H1 (cell line): ENCODE results near the gene SYNJ2. TPM values are rescaled to one million over a fixed set of nuclear protein-coding genes. Genes with fewer than 3 reads are reported as not detected.

Experiments
- CTCF ChIA-PET: fragments of 300-600 bp; sonication (Branson Sonifier 250); formaldehyde crosslinking; loops from one replicate; lab custom pipeline; 2021; ENCODE audit not compliant: partially characterized antibody; lab: Charles Lee
- POLR2A ChIA-PET: fragments of 300-600 bp; sonication (Branson Sonifier 250); formaldehyde crosslinking; loops from one replicate; lab custom pipeline; 2021; ENCODE audit warnings: inconsistent platforms; ENCODE audit not compliant: partially characterized antibody; lab: Charles Lee
- DNase-seq, 2 experiments: peaks; one replicate each; pipeline versions ENCODE4 v3.0.0 to v3.0.0-alpha.2; 2010 to 2022; ENCODE audit warnings: low spot score in 2 of 2, low read depth in 1 of 2, mixed read lengths in 1 of 2
- FAIRE-seq: peaks from 2 replicates; lab custom pipeline; 2011; peaks lifted over from hg19 to GRCh38; lab: Jason Lieb, UNC
- H2AFZ ChIP-seq: 2 replicates; pipeline ENCODE4 v1.8.1; 2012; ENCODE audit warnings: low read length, inconsistent platforms
- H2AK5ac ChIP-seq: 2 replicates; pipeline ENCODE4 v1.6.1; 2013; ENCODE audit warnings: low read depth, low read length
- H2BK120ac ChIP-seq: replicated peaks from 2 replicates; pipeline ENCODE3; 2013; ENCODE audit warnings: low read depth, low read length, inconsistent platforms
- H2BK12ac ChIP-seq: 2 replicates; pipeline ENCODE4 v1.6.1; 2013; ENCODE audit warnings: low read depth, low read length
- H2BK15ac ChIP-seq: 2 replicates; pipeline ENCODE4 v1.6.1; 2013; ENCODE audit warnings: low read length
- H2BK20ac ChIP-seq: 2 replicates; pipeline ENCODE4 v1.6.1; 2013; ENCODE audit warnings: low read length
- H2BK5ac ChIP-seq: 2 replicates; pipeline ENCODE4 v1.6.1; 2013; ENCODE audit warnings: low read depth, low read length
- H3K14ac ChIP-seq: 2 replicates; pipeline ENCODE4 v1.6.1; 2013; ENCODE audit warnings: inconsistent platforms; ENCODE audit not compliant: insufficient read length
- H3K18ac ChIP-seq: 2 replicates; pipeline ENCODE4 v1.6.1; 2013; ENCODE audit warnings: low read length; ENCODE audit errors: extremely low read depth
- H3K23ac ChIP-seq: 2 replicates; pipeline ENCODE4 v1.6.1; 2013; ENCODE audit warnings: inconsistent platforms; ENCODE audit not compliant: insufficient read length
- H3K23me2 ChIP-seq: 2 replicates; pipeline ENCODE4 v1.6.1; 2013; ENCODE audit warnings: low read depth, low read length
- H3K27ac ChIP-seq: 2 replicates; pipeline ENCODE4 v1.6.1; 2011; ENCODE audit warnings: low read depth, low read length, inconsistent platforms
- H3K27me3 ChIP-seq, 4 experiments: replicated peaks in 1 of 4; 1 replicate in 1 of 4; 2 replicates in 3 of 4; pipeline versions ENCODE4 v1.6.1 to v1.8.1; 2011 to 2013; ENCODE audit warnings: low read length in 3 of 4, mild to moderate bottlenecking in 3 of 4, inconsistent platforms in 2 of 4, mixed read lengths in 2 of 4, moderate library complexity in 1 of 4; ENCODE audit not compliant: control insufficient read depth in 3 of 4, insufficient read depth in 3 of 4; ENCODE audit errors: extremely low read depth in 1 of 4
- H3K36me3 ChIP-seq, 4 experiments: 2 replicates each; pipeline versions ENCODE4 v1.6.1 to v1.8.1; 2011 to 2013; ENCODE audit warnings: mild to moderate bottlenecking in 4 of 4, low read length in 3 of 4, moderate library complexity in 2 of 4, control low read depth in 1 of 4, inconsistent platforms in 1 of 4; ENCODE audit not compliant: insufficient read depth in 4 of 4, control insufficient read depth in 2 of 4
- H3K4ac ChIP-seq: replicated peaks from 2 replicates; pipeline ENCODE3; 2013; ENCODE audit warnings: low read length, low read depth, mixed read lengths, inconsistent platforms; ENCODE audit not compliant: insufficient read length
- H3K4me1 ChIP-seq, 4 experiments: replicated peaks in 1 of 4; 1 replicate in 1 of 4; 2 replicates in 3 of 4; pipeline versions ENCODE4 v1.6.1 to v1.8.1; 2011 to 2013; ENCODE audit warnings: low read length in 3 of 4, inconsistent platforms in 2 of 4, mixed read lengths in 1 of 4; ENCODE audit not compliant: insufficient read depth in 4 of 4, control insufficient read depth in 3 of 4
- H3K4me2 ChIP-seq, 2 experiments: 2 replicates each; pipeline versions ENCODE4 v1.6.1 to v1.8.1; 2011 to 2013; ENCODE audit warnings: low read depth in 2 of 2, low read length in 2 of 2, control low read depth in 1 of 2, inconsistent platforms in 1 of 2, mild to moderate bottlenecking in 1 of 2; ENCODE audit not compliant: insufficient read depth in 1 of 2
- H3K4me3 ChIP-seq, 4 experiments: fragments of 200-600, 300-600 bp in 1 of 4; sonication (generic), shearing (Covaris generic), sonication (Bioruptor Twin) in 1 of 4; 2 replicates each; pipeline versions ENCODE4 v1.5.1 to v1.8.1; 2011 to 2016; ENCODE audit warnings: low read length in 4 of 4, low read depth in 3 of 4, control low read depth in 2 of 4, inconsistent platforms in 2 of 4, mild to moderate bottlenecking in 2 of 4, mixed read lengths in 1 of 4, moderate library complexity in 1 of 4; ENCODE audit not compliant: insufficient read depth in 2 of 4; ENCODE audit errors: extremely low read depth in 1 of 4
- H3K56ac ChIP-seq: replicated peaks from 2 replicates; pipeline ENCODE3; 2013; ENCODE audit warnings: low read depth, mild to moderate bottlenecking, mixed read lengths, low read length, inconsistent platforms; ENCODE audit not compliant: insufficient read length
- H3K79me1 ChIP-seq: 2 replicates; pipeline ENCODE4 v1.6.1; 2013; ENCODE audit warnings: low read depth, low read length, control low read depth
- H3K79me2 ChIP-seq, 2 experiments: 2 replicates each; pipeline versions ENCODE4 v1.6.1 to v1.8.1; 2012 to 2013; ENCODE audit warnings: low read length in 2 of 2, mild to moderate bottlenecking in 2 of 2, inconsistent platforms in 1 of 2; ENCODE audit not compliant: insufficient read depth in 2 of 2, control insufficient read depth in 1 of 2
- H3K9ac ChIP-seq, 4 experiments: replicated peaks in 1 of 4; 1 replicate in 1 of 4; 2 replicates in 3 of 4; pipeline versions ENCODE4 v1.6.1 to v1.8.1; 2011 to 2013; ENCODE audit warnings: low read depth in 3 of 4, low read length in 3 of 4, control low read depth in 2 of 4, mild to moderate bottlenecking in 2 of 4, moderate library complexity in 2 of 4, inconsistent platforms in 1 of 4; ENCODE audit errors: extremely low read depth in 1 of 4
- H3K9me3 ChIP-seq, 2 experiments: 2 replicates each; pipeline versions ENCODE4 v1.6.1 to v1.8.1; 2012 to 2013; ENCODE audit warnings: mild to moderate bottlenecking in 2 of 2, moderate library complexity in 2 of 2, control low read depth in 1 of 2, inconsistent platforms in 1 of 2, low read depth in 1 of 2, low read length in 1 of 2, mixed read lengths in 1 of 2; ENCODE audit not compliant: insufficient read depth in 2 of 2
- H4K20me1 ChIP-seq, 2 experiments: replicated peaks in 1 of 2; 2 replicates each; pipeline versions ENCODE3 to v1.8.1; 2011 to 2013; ENCODE audit warnings: inconsistent platforms in 2 of 2, low read length in 2 of 2, mild to moderate bottlenecking in 1 of 2; ENCODE audit not compliant: insufficient read depth in 2 of 2, control insufficient read depth in 1 of 2
- H4K5ac ChIP-seq: 2 replicates; pipeline ENCODE4 v1.6.1; 2013; ENCODE audit warnings: low read length, low read depth, mixed read lengths, inconsistent platforms; ENCODE audit not compliant: insufficient read length
- H4K8ac ChIP-seq: 2 replicates; pipeline ENCODE4 v1.8.0; 2013; ENCODE audit warnings: mild to moderate bottlenecking, moderate library complexity, low read length, inconsistent platforms; ENCODE audit not compliant: insufficient read depth; ENCODE audit errors: extremely low read depth
- H4K91ac ChIP-seq: replicated peaks from 2 replicates; pipeline ENCODE3; 2013; ENCODE audit warnings: low read length, mixed read lengths, inconsistent platforms; ENCODE audit not compliant: insufficient read length
- CBX5 ChIP-seq: fragments of 300-800, 300-1000 bp; sonication (generic); IDR thresholded peaks from 2 replicates; pipeline ENCODE4 v1.7.1; 2016; ENCODE audit warnings: antibody characterized with exemption, low read length, low read depth
- EP300 ChIP-seq, 2 experiments: IDR thresholded peaks; 1 replicate in 1 of 2; 2 replicates in 1 of 2; pipeline ENCODE4 v1.6.1; 2011 to 2012; ENCODE audit warnings: low read depth in 2 of 2, low read length in 2 of 2, mild to moderate bottlenecking in 2 of 2, borderline replicate concordance in 1 of 2, inconsistent platforms in 1 of 2, moderate library complexity in 1 of 2
- HDAC2 ChIP-seq, 2 experiments: fragments of 300-600 bp in 1 of 2; sonication (generic) in 1 of 2; IDR thresholded peaks; 2 replicates each; pipeline ENCODE4 v1.6.1; 2011 to 2012; ENCODE audit warnings: low read depth in 2 of 2, low read length in 2 of 2, mild to moderate bottlenecking in 2 of 2, moderate library complexity in 2 of 2, borderline replicate concordance in 1 of 2, inconsistent platforms in 1 of 2
- NRF1 ChIP-seq: IDR thresholded peaks from 2 replicates; pipeline ENCODE4 v1.6.1; 2011; ENCODE audit warnings: mild to moderate bottlenecking, low read depth, low read length, improper control_type of control experiment
- TAF1 ChIP-seq: IDR thresholded peaks from 2 replicates; pipeline ENCODE4 v1.6.1; 2011; ENCODE audit warnings: mild to moderate bottlenecking, low read depth, low read length
- TBP ChIP-seq: IDR thresholded peaks from 2 replicates; pipeline ENCODE4 v1.6.1; 2011; ENCODE audit warnings: low read depth, low read length, improper control_type of control experiment
- TCF12 ChIP-seq: IDR thresholded peaks from 2 replicates; pipeline ENCODE4 v1.6.1; 2011; ENCODE audit warnings: low read depth, mild to moderate bottlenecking, low read length
- WGBS, 2 experiments: shearing (Covaris generic) in 1 of 2; methylation state at CpG; one replicate each; pipeline versions ENCODE4 v1.1.6 to v1.1.7; 2013 to 2015; ENCODE audit warnings: low lambda C conversion rate in 2 of 2, mixed read lengths in 2 of 2, inconsistent platforms in 1 of 2, low coverage in 1 of 2, missing lambda C conversion rate in 1 of 2; ENCODE audit not compliant: insufficient replicate concordance in 2 of 2, insufficient coverage in 1 of 2, insufficient read length in 1 of 2; ENCODE audit errors: extremely low coverage in 1 of 2, missing lambda C conversion rate in 1 of 2; 5-methylcytosine and 5-hydroxymethylcytosine counted together
- polyA plus RNA-seq, 7 experiments: library from polyadenylated mRNA; depleted of rRNA in 3 of 7; stranded (reverse) in 5 of 7; unstranded in 2 of 7; fragments of >200 nt in 5 of 7; fragments of 200-250 nt in 2 of 7; gene quantifications; 1 replicate in 5 of 7; 2 replicates in 1 of 7; 4 replicates in 1 of 7; pipeline versions ENCODE4 v1.2.1 to v1.2.3, GENCODE V29; 2011 to 2013; ENCODE audit warnings: missing spikeins in 2 of 7, mixed read lengths in 2 of 7
- total RNA-seq: library from RNA; stranded (reverse); fragmentation: NEBNext Ultra II Directional; extraction: Animal tissue kit (Norgen Biotek cat#: 25700); gene quantifications from 2 replicates; pipeline ENCODE4 v1.2.1, GENCODE V29; 2021
- TF ChIP-seq, protein P1 (sequence below): IDR thresholded peaks from 2 replicates; pipeline ENCODE4 v1.6.1; 2011; ENCODE audit warnings: low read length, improper control_type of control experiment
- TF ChIP-seq, protein P2 (sequence below): IDR thresholded peaks from 2 replicates; pipeline ENCODE4 v1.6.1; 2012; ENCODE audit warnings: inconsistent platforms

The SYNJ2 gene
- total and polyA plus RNA-seq, 2 of the 8 experiments (the other 6 are each of a cell fraction or from before 2014, with no cell fraction given) = 3.7 to 13.9 TPM

DNA sequence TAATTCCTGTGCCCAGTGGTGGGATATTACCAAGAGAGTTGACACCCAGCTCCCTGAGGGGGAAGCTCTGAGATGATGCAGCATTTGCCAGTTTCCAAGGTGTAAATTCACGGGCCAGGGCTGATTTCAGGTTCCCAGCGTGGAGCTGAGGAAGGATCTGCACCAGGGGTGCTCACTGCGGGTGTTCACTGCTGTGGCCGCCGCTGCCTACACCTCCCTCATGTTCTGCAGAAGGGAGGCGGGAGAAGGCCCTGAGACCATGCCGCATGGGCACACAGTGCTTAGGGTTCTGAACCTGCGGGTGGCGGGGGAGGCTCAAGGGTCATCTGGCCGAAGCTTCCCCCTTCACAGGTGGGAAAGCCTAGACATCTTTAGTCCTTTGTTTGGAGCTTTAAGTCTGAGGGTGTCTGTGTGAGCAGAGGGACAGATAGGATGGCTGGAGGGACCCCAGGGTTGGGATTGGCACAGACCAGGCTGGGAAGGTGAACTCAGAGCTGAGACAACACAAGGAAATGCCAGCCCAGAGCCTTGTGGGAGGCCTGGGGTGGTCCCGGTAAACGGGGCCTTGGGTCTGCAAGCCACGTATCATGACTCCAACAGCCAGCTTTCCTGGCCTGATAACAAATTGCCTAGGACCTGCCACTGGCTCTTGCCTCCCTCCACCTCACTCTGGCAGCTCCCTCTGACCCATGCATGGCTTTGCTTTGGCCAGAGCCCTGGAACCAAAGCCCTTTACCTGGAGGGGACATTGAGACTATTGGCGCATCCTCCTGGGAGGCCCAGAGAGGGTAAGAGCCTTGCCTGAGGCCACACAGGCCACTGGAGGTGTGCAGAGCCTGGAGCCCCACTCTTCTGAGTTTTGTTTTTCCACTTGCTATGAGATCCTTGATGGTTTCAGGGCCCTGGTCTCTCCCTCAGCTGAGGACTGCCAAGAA lies 40.4 kb downstream of the SYNJ2 start:
- peaks cover 0 to 7% (median 2%) of the 10 kb centered on the region in 4 experiments; a peak in 2 of 7 replicates for H3K4me1 ChIP-seq
- no peak for FAIRE-seq
- 91% methylated on average over 14 of the region's 14 CpGs; no CpG with 5 or more reads in 1 of the 2 experiments for WGBS, 2 experiments
- no peak overlapping the region for H3K9ac ChIP-seq
- no peak overlapping the region for H3K56ac ChIP-seq
- no peak overlapping the region for H2AFZ ChIP-seq
- no peaks in the 10 kb centered on the region for H3K9me3 ChIP-seq
- H4K20me1 ChIP-seq = no peaks in the 10 kb centered on the region
- H3K4me3 ChIP-seq = no peak overlapping the region
- no peak overlapping the region for H3K4ac ChIP-seq
- H3K14ac ChIP-seq = no peak overlapping the region
- DNase-seq = no peak
- H4K8ac ChIP-seq = no peak overlapping the region
- H2BK120ac ChIP-seq = no peak overlapping the region
- H2BK15ac ChIP-seq = no peak overlapping the region
- H3K18ac ChIP-seq = no peak overlapping the region
- H3K27me3 ChIP-seq = no peaks in the 10 kb centered on the region
- ChIA-PET POLR2A (interaction anchor here (0.7 to 2.3 kb wide), 2 partner anchors 10 to 28 kb away, joined by 3 to 7 read pairs; no protein-coding TSS in a partner anchor), CTCF (interaction anchor here (0.7 to 1.3 kb wide), 4 partner anchors 10 to 184 kb away, joined by 3 to 6 read pairs (median 4); no protein-coding TSS in a partner anchor)
- H3K27ac ChIP-seq = no peak overlapping the region
- no peak overlapping the region for H4K5ac ChIP-seq
- H3K4me2 ChIP-seq = no peak overlapping the region
- no peaks in the 10 kb centered on the region for H3K79me1 ChIP-seq
- no peak overlapping the region for H2BK5ac ChIP-seq
- H3K79me2 ChIP-seq = no peaks in the 10 kb centered on the region
- H3K23ac ChIP-seq = no peak overlapping the region
- H2BK20ac ChIP-seq = no peak overlapping the region
- no peaks in the 10 kb centered on the region for H3K36me3 ChIP-seq
- no peak overlapping the region for H4K91ac ChIP-seq
- no peak overlapping the region for H2AK5ac ChIP-seq
- H3K23me2 ChIP-seq = no peaks in the 10 kb centered on the region
- H2BK12ac ChIP-seq = no peak overlapping the region
- TF ChIP-seq, protein P1, sequence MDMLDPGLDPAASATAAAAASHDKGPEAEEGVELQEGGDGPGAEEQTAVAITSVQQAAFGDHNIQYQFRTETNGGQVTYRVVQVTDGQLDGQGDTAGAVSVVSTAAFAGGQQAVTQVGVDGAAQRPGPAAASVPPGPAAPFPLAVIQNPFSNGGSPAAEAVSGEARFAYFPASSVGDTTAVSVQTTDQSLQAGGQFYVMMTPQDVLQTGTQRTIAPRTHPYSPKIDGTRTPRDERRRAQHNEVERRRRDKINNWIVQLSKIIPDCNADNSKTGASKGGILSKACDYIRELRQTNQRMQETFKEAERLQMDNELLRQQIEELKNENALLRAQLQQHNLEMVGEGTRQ = no peak
- TF ChIP-seq TAF1 (no peak), HDAC2 (IDR thresholded peaks at IDR 0.05; ENCODE audit: borderline replicate concordance in 1 of 2, low read depth in 2 of 2, low read length in 2 of 2) (no peak), EP300 (IDR thresholded peaks at IDR 0.05; ENCODE audit: borderline replicate concordance in 1 of 2, low read depth in 2 of 2, low read length in 2 of 2) (no peak), TCF12 (no peak), NRF1 (no peak), CBX5 (no peak), TBP (no peak)
- TF ChIP-seq, protein P2, sequence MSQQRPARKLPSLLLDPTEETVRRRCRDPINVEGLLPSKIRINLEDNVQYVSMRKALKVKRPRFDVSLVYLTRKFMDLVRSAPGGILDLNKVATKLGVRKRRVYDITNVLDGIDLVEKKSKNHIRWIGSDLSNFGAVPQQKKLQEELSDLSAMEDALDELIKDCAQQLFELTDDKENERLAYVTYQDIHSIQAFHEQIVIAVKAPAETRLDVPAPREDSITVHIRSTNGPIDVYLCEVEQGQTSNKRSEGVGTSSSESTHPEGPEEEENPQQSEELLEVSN = no peak
